ENCODE measurements around the gene UBR4.

DNA sequence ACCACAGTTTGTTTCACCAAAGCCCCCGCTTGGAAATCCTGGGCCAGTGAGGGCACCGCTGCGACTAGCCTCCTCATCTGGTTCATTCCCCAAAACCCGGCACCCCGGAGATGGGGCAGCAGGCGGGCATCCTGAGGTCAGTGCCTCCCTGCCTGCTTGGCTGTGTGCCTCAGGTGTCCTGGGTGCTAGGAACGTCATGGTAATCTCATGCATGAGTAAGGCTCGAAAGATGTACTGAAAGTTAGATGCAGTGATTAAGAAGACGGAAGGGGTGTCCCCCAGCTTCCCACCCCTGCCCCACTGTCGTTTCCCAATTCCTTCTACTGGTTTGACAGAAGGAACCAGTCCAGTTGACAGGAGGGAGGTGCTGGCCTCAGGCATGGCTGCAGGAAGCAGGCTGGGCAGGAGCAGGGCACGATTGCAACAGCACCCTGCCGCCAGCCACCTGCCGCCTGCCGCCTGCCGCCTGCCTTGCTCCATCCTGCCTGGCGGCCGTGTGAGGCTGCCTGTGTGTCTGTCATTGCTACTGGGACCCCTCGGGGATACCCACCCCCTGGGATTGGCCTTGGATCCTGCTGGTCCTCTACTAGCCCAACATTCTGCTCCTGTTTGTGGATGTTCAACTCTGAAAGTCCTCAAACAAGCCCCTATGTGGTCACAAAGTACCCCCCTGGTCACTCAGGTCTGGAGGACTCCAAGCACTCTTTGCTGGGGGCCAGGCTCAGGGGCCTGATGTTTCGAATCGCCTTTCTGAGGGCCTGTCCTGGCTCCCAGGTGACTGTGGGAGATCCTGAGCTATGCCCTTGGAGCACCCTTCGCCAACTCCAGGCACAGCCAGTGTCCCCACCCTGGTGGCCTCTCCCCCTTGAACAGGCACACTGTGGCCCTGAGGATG is 180.6 kb downstream of the UBR4 start:
- TF ChIP-seq, protein P1, sequence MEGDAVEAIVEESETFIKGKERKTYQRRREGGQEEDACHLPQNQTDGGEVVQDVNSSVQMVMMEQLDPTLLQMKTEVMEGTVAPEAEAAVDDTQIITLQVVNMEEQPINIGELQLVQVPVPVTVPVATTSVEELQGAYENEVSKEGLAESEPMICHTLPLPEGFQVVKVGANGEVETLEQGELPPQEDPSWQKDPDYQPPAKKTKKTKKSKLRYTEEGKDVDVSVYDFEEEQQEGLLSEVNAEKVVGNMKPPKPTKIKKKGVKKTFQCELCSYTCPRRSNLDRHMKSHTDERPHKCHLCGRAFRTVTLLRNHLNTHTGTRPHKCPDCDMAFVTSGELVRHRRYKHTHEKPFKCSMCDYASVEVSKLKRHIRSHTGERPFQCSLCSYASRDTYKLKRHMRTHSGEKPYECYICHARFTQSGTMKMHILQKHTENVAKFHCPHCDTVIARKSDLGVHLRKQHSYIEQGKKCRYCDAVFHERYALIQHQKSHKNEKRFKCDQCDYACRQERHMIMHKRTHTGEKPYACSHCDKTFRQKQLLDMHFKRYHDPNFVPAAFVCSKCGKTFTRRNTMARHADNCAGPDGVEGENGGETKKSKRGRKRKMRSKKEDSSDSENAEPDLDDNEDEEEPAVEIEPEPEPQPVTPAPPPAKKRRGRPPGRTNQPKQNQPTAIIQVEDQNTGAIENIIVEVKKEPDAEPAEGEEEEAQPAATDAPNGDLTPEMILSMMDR (IDR thresholded peaks at IDR 0.05), result no peak
- TF ChIP-seq POLR2A (IDR thresholded peaks at IDR 0.05), result no peak
